Measurements from ENCODE around the gene PEA15.

- TF ChIP-seq, protein P1, sequence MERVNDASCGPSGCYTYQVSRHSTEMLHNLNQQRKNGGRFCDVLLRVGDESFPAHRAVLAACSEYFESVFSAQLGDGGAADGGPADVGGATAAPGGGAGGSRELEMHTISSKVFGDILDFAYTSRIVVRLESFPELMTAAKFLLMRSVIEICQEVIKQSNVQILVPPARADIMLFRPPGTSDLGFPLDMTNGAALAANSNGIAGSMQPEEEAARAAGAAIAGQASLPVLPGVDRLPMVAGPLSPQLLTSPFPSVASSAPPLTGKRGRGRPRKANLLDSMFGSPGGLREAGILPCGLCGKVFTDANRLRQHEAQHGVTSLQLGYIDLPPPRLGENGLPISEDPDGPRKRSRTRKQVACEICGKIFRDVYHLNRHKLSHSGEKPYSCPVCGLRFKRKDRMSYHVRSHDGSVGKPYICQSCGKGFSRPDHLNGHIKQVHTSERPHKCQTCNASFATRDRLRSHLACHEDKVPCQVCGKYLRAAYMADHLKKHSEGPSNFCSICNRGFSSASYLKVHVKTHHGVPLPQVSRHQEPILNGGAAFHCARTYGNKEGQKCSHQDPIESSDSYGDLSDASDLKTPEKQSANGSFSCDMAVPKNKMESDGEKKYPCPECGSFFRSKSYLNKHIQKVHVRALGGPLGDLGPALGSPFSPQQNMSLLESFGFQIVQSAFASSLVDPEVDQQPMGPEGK (CRISPR knock-in tag; IDR thresholded peaks at IDR 0.05; ENCODE audit: borderline replicate concordance), result no peak
- TF ChIP-seq PPARA (CRISPR knock-in tag; IDR thresholded peaks at IDR 0.05; ENCODE audit: borderline replicate concordance), result no peak
- no peak for TF ChIP-seq GLIS3 (CRISPR knock-in tag; IDR thresholded peaks at IDR 0.05)
- TF ChIP-seq ARNTL (CRISPR knock-in tag; IDR thresholded peaks at IDR 0.05; ENCODE audit: borderline replicate concordance, low read depth), result no peak
- no peak for TF ChIP-seq ZNF8 (CRISPR knock-in tag; IDR thresholded peaks at IDR 0.05)
- TF ChIP-seq, protein P2, sequence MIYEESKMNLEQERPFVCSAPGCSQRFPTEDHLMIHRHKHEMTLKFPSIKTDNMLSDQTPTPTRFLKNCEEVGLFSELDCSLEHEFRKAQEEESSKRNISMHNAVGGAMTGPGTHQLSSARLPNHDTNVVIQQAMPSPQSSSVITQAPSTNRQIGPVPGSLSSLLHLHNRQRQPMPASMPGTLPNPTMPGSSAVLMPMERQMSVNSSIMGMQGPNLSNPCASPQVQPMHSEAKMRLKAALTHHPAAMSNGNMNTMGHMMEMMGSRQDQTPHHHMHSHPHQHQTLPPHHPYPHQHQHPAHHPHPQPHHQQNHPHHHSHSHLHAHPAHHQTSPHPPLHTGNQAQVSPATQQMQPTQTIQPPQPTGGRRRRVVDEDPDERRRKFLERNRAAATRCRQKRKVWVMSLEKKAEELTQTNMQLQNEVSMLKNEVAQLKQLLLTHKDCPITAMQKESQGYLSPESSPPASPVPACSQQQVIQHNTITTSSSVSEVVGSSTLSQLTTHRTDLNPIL (CRISPR knock-in tag; IDR thresholded peaks at IDR 0.05; ENCODE audit: low read depth), result no peak
Observed at GRCh38 chr1:160177231-160177630, 28.0 kb upstream of the PEA15 start.
